ENCODE results near the gene EXOC4. TPM values are rescaled to one million over a fixed set of nuclear protein-coding genes. Genes with fewer than 3 reads are reported as not detected.

The EXOC4 gene
- total and polyA plus RNA-seq, 2 donors (not counting 3 experiments of a cell fraction or from before 2014, with no cell fraction given) = 20.3 to 73.1 TPM

DNA sequence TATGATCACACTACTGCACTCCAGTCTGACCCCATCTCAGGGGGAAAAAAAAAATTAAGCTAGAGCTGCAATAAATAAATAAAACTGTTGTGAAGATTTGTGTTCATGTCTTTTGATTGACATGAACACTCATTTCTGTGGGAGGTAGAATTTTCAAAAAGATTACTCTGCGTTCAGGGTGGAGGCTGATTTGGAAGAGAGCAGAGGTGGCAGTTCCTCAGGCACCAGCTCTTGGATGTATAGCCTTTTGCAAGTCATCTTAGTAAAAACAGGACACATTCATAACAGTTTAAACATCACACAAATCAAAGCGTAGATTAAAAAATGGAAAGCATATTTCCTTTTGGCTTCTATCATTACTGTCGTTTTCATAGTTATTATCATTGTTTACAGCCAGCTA is 630.7 kb downstream of the EXOC4 start:
- no peak for FAIRE-seq
- intact Hi-C loops (cut with micrococcal nuclease) = no loop called here
- Histone ChIP-seq H3K4me1 (ENCODE audit: control insufficient read depth, extremely low read depth, insufficient read depth, low read length) (no peaks in the 10 kb centered on the region), H3K79me2 (ENCODE audit: control insufficient read depth, insufficient read depth, low read length) (no peaks in the 10 kb centered on the region), H3K27ac (ENCODE audit: insufficient read depth, low read depth, low read length) (no peak overlapping the region), H3K4me2 (ENCODE audit: insufficient read depth, low read length) (no peak overlapping the region), H3K27me3 (ENCODE audit: control insufficient read depth in 2 of 2, insufficient read depth in 2 of 2, low read length in 2 of 2) (no peaks in the 10 kb centered on the region), H4K20me1 (replicated peaks; ENCODE audit: control insufficient read depth, extremely low read depth, insufficient read depth, low read length) (no peaks in the 10 kb centered on the region), H3K9me1 (replicated peaks; ENCODE audit: control insufficient read depth, extremely low read depth, insufficient read depth, low read length) (no peaks in the 10 kb centered on the region), H3K36me3 (ENCODE audit: control insufficient read depth in 2 of 2, extremely low read depth in 1 of 2, insufficient read depth in 2 of 2, low read length in 2 of 2) (no peaks in the 10 kb centered on the region), H3K9ac (replicated peaks; ENCODE audit: extremely low read depth, insufficient read depth, low read length) (no peak overlapping the region), H3K9me3 (replicated peaks; ENCODE audit: control insufficient read depth, insufficient read depth, low read length) (no peaks in the 10 kb centered on the region), H3K4me3 (replicated peaks in 1 of 3; ENCODE audit: insufficient read depth in 1 of 3, low read depth in 1 of 3, low read length in 3 of 3) (no peak overlapping the region), H2AFZ (ENCODE audit: low read depth, low read length) (no peak overlapping the region)
- ChIA-PET CTCF (interaction anchor here (0.6 to 1.0 kb wide), 3 partner anchors 17 to 190 kb away, joined by 3 to 4 read pairs (median 4); no protein-coding TSS in a partner anchor), POLR2A (no interaction called here)
- DNase-seq (ENCODE audit: low read depth, low spot score) = no peak
- TF ChIP-seq GATA2 (IDR thresholded peaks at IDR 0.05; ENCODE audit: insufficient read depth, insufficient read length, low read depth, low read length) = no peak
- TF ChIP-seq, protein P1, sequence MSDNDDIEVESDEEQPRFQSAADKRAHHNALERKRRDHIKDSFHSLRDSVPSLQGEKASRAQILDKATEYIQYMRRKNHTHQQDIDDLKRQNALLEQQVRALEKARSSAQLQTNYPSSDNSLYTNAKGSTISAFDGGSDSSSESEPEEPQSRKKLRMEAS (IDR thresholded peaks at IDR 0.05; ENCODE audit: insufficient read depth, insufficient read length) = no peak
- no peak for TF ChIP-seq POLR2A (IDR thresholded peaks at IDR 0.05; ENCODE audit: low read depth, low read length)
- no peak for TF ChIP-seq CTCF (IDR thresholded peaks at IDR 0.05; ENCODE audit: extremely low read depth in 1 of 2, insufficient read depth in 1 of 2, low read depth in 1 of 2, low read length in 2 of 2)
- no TSS peak for BruUV-seq (replicated peaks)
- dilution Hi-C loops (cut with MboI; ENCODE audit: extremely low pct_ligation_motif_present, low sequenced_read_pairs) = no loop called here

GRCh38 chr7:133885213-133885612 is 632.3 kb downstream of the EXOC4 start:
- H3K79me2 ChIP-seq (ENCODE audit: control insufficient read depth, insufficient read depth, low read length) = no peaks in the 10 kb centered on the region
- no TSS peak for BruUV-seq (replicated peaks)
- H3K4me3 ChIP-seq (replicated peaks in 1 of 3; ENCODE audit: insufficient read depth in 1 of 3, low read depth in 1 of 3, low read length in 3 of 3) = no peak overlapping the region
- DNase-seq (ENCODE audit: low read depth, low spot score) (no peak), FAIRE-seq (no peak)
- H2AFZ ChIP-seq (ENCODE audit: low read depth, low read length) = no peak overlapping the region
- H3K9ac ChIP-seq (replicated peaks; ENCODE audit: extremely low read depth, insufficient read depth, low read length) = no peak overlapping the region
- H3K27ac ChIP-seq (ENCODE audit: insufficient read depth, low read depth, low read length) = no peak overlapping the region
- ChIA-PET CTCF (no interaction called here), POLR2A (no interaction called here)
- dilution Hi-C loops (cut with MboI; ENCODE audit: extremely low pct_ligation_motif_present, low sequenced_read_pairs) (no loop called here), intact Hi-C loops (cut with micrococcal nuclease) (no loop called here)
- no peaks in the 10 kb centered on the region for H3K9me1 ChIP-seq (replicated peaks; ENCODE audit: control insufficient read depth, extremely low read depth, insufficient read depth, low read length)
- TF ChIP-seq FOS (IDR thresholded peaks at IDR 0.05; ENCODE audit: borderline replicate concordance, insufficient read depth, low read length) = no peak
- TF ChIP-seq POLR2A (IDR thresholded peaks at IDR 0.05; ENCODE audit: low read depth, low read length) = no peak
- TF ChIP-seq MYC (IDR thresholded peaks at IDR 0.05; ENCODE audit: low read depth, low read length) = no peak
- TF ChIP-seq, protein P1 (IDR thresholded peaks at IDR 0.05; ENCODE audit: insufficient read depth, insufficient read length) = no peak
- no peak for TF ChIP-seq EZH2 (IDR thresholded peaks at IDR 0.05; ENCODE audit: borderline replicate concordance, low read depth, low read length, severe bottlenecking)
- TF ChIP-seq JUN (IDR thresholded peaks at IDR 0.05; ENCODE audit: borderline replicate concordance, insufficient read depth, insufficient read length, low read depth) = no peak
- TF ChIP-seq POLR2AphosphoS5 (IDR thresholded peaks at IDR 0.05; ENCODE audit: insufficient read depth, low read depth, low read length) = no peak
- H3K9me3 ChIP-seq (replicated peaks; ENCODE audit: control insufficient read depth, insufficient read depth, low read length) = no peaks in the 10 kb centered on the region
- H3K4me1 ChIP-seq (ENCODE audit: control insufficient read depth, extremely low read depth, insufficient read depth, low read length) = no peaks in the 10 kb centered on the region
- H3K36me3 ChIP-seq (ENCODE audit: control insufficient read depth in 2 of 2, extremely low read depth in 1 of 2, insufficient read depth in 2 of 2, low read length in 2 of 2) = no peaks in the 10 kb centered on the region
- no peak overlapping the region for H3K4me2 ChIP-seq (ENCODE audit: insufficient read depth, low read length)
- no peaks in the 10 kb centered on the region for H3K27me3 ChIP-seq (ENCODE audit: control insufficient read depth in 2 of 2, insufficient read depth in 2 of 2, low read length in 2 of 2)
- H4K20me1 ChIP-seq (replicated peaks; ENCODE audit: control insufficient read depth, extremely low read depth, insufficient read depth, low read length) = no peaks in the 10 kb centered on the region
